Gastrocnemius medialis (tissue), 4 donors: ENCODE data around the gene MVD. TPM values are rescaled to one million over a fixed set of nuclear protein-coding genes. Genes with fewer than 3 reads are reported as not detected.
A peak's percentile ranks its signal among the peaks of the same experiment; 100 is the strongest.

Experiments used
- ATAC-seq, 2 donors: fragments of 150-250 bp; one replicate each; pipeline ENCODE4 v1.9.1; 2016
- DNase-seq, 2 donors: peaks; one replicate each; pipeline ENCODE4 v3.0.0-alpha.2; 2019
- H3K27ac ChIP-seq, 4 donors: fragments of 200-600 bp; sonication (generic); 1 replicate in 1 of 4; 2 replicates in 3 of 4; pipeline ENCODE4 v1.5.1; 2016 to 2018; ENCODE audit warnings: mild to moderate bottlenecking in 2 of 4, moderate library complexity in 1 of 4
- H3K27me3 ChIP-seq, 3 donors: fragments of 200-600 bp; sonication (generic) in 2 of 3; 1 replicate in 1 of 3; 2 replicates in 2 of 3; pipeline versions ENCODE4 v1.5.1 to v1.6.0; 2016 to 2019; ENCODE audit warnings: mild to moderate bottlenecking in 1 of 3, moderate library complexity in 1 of 3
- H3K36me3 ChIP-seq, 2 donors: fragments of 200-600 bp; sonication (generic) in 1 of 2; one replicate each; pipeline ENCODE4 v1.5.1; 2017 to 2018
- H3K4me1 ChIP-seq, 2 donors: fragments of 200-600 bp; sonication (generic) in 1 of 2; one replicate each; pipeline ENCODE4 v1.5.1; 2016 to 2017; ENCODE audit warnings: mild to moderate bottlenecking in 2 of 2
- H3K4me3 ChIP-seq, 4 donors: fragments of 200-600 bp; sonication (generic) in 3 of 4; 1 replicate in 1 of 4; 2 replicates in 3 of 4; pipeline ENCODE4 v1.5.1; 2016 to 2019; ENCODE audit warnings: mild to moderate bottlenecking in 2 of 4
- H3K9me3 ChIP-seq, 3 donors: fragments of 200-600 bp; sonication (generic) in 2 of 3; 1 replicate in 1 of 3; 2 replicates in 2 of 3; pipeline ENCODE4 v1.5.1; 2016 to 2019
- CTCF ChIP-seq, 5 experiments: fragments of 450-650 bp in 3 of 5; fragments of 200-600 bp in 2 of 5; sonication (generic) in 2 of 5; IDR thresholded peaks in 4 of 5; conservative IDR thresholded peaks in 1 of 5; 1 replicate in 4 of 5; 2 replicates in 1 of 5; pipeline ENCODE4 v1.5.1; 2016 to 2019; ENCODE audit warnings: antibody characterized with exemption in 5 of 5, mild to moderate bottlenecking in 3 of 5, moderate library complexity in 3 of 5
- POLR2A ChIP-seq, 2 donors: fragments of 450-650 bp; IDR thresholded peaks; one replicate each; pipeline ENCODE4 v1.6.1; 2017; ENCODE audit warnings: antibody characterized with exemption in 2 of 2, mild to moderate bottlenecking in 2 of 2, moderate library complexity in 2 of 2
- in situ Hi-C, 4 donors: fragments of 200-750 bp; cut with MboI; loops; one replicate each; pipeline versions ENCODE4 v1.15.0 to v1.8.0; 2017; ENCODE audit warnings: low sequenced_read_pairs in 4 of 4
- intact Hi-C: fragments of 100-400 bp; cut with DNase I; formaldehyde crosslinking; loops from one replicate; pipeline ENCODE4 v1.15.1; 2023; ENCODE audit warnings: low total_unique reads
- total RNA-seq, 4 donors: library from RNA; depleted of rRNA; stranded (reverse); fragments of >200 nt; gene quantifications; one replicate each; pipeline versions ENCODE4 v1.1.0 to v1.2.3, GENCODE V29; 2016

Gene MVD
- total RNA-seq, 4 donors from 2014 or later: 9.0 to 16.3 (median 13.4) TPM

- TF ChIP-seq POLR2A (IDR thresholded peaks at IDR 0.05): no peak
- TF ChIP-seq CTCF (IDR thresholded peaks at IDR 0.05 in 4 of 5, conservative IDR thresholded peaks at IDR 0.05 in 1 of 5): no peak
- no peak for ATAC-seq
- no peak overlapping the region for H3K27ac ChIP-seq
- intact Hi-C loops (no loop called here), in situ Hi-C loops (no loop called here)
- H3K27me3 ChIP-seq: no peaks in the 10 kb centered on the region
- DNase-seq: no peak
- H3K9me3 ChIP-seq: no peaks in the 10 kb centered on the region
- H3K4me3 ChIP-seq: no peak overlapping the region
- H3K36me3 ChIP-seq: no peaks in the 10 kb centered on the region
- H3K4me1 ChIP-seq: peaks cover 13 to 36% of the 10 kb centered on the region in 2 donors
Observed at GRCh38 chr16:88680554-88681083, 17.7 kb upstream of the MVD start.

GRCh38 chr16:88678224-88678979 lies 15.5 kb upstream of the MVD start:
- H3K27ac ChIP-seq: peak overlapping the region in 1 of 4 donors; percentile 75
- no peak for ATAC-seq
- H3K36me3 ChIP-seq: no peaks in the 10 kb centered on the region
- in situ Hi-C loops (no loop called here), intact Hi-C loops (no loop called here)
- DNase-seq: no peak
- TF ChIP-seq CTCF (IDR thresholded peaks at IDR 0.05 in 4 of 5, conservative IDR thresholded peaks at IDR 0.05 in 1 of 5) (no peak), POLR2A (IDR thresholded peaks at IDR 0.05) (no peak)
- H3K9me3 ChIP-seq: no peaks in the 10 kb centered on the region
- H3K4me1 ChIP-seq: peaks cover 35 to 46% of the 10 kb centered on the region in 2 donors
- H3K4me3 ChIP-seq: no peak overlapping the region
- no peaks in the 10 kb centered on the region for H3K27me3 ChIP-seq

- Histone ChIP-seq H3K9me3 (no peaks in the 10 kb centered on the region), H3K27ac (peak overlapping the region in 1 of 4 donors; percentile 75), H3K4me3 (no peak overlapping the region), H3K36me3 (no peaks in the 10 kb centered on the region), H3K4me1 (peaks cover 41 to 53% of the 10 kb centered on the region in 2 donors), H3K27me3 (no peaks in the 10 kb centered on the region)
- in situ Hi-C loops: no loop called here
- no peak for DNase-seq
- intact Hi-C loops: no loop called here
- no peak for ATAC-seq
- TF ChIP-seq POLR2A (IDR thresholded peaks at IDR 0.05) (no peak), CTCF (IDR thresholded peaks at IDR 0.05 in 4 of 5, conservative IDR thresholded peaks at IDR 0.05 in 1 of 5) (no peak)
Observed at GRCh38 chr16:88677721-88678120, 14.8 kb upstream of the MVD start.

- no peaks in the 10 kb centered on the region for H3K36me3 ChIP-seq
- H3K9me3 ChIP-seq: no peaks in the 10 kb centered on the region
- intact Hi-C loops: no loop called here
- H3K27ac ChIP-seq: peak overlapping the region in 2 of 4 donors; percentile 75 to 83
- no peaks in the 10 kb centered on the region for H3K27me3 ChIP-seq
- peaks cover 41 to 57% of the 10 kb centered on the region in 2 donors for H3K4me1 ChIP-seq
- in situ Hi-C loops: no loop called here
- no peak overlapping the region for H3K4me3 ChIP-seq
- no peak for ATAC-seq
- DNase-seq: no peak
- TF ChIP-seq CTCF (IDR thresholded peaks at IDR 0.05 in 4 of 5, conservative IDR thresholded peaks at IDR 0.05 in 1 of 5) (no peak), POLR2A (IDR thresholded peaks at IDR 0.05) (no peak)
Observed at GRCh38 chr16:88676502-88677242, 13.8 kb upstream of the MVD start.
